Cortex of kidney (tissue), 1 donor: ENCODE measurements around the gene CYB561D1.

Experiments used
- DNase-seq: peaks from one replicate; lab custom pipeline; 2025; lab: John Stamatoyannopoulos, UW

The CYB561D1 gene

GRCh38 chr1:109481646-109482045 lies 12.2 kb upstream of the CYB561D1 start:
- DNase-seq = no peak

DNA sequence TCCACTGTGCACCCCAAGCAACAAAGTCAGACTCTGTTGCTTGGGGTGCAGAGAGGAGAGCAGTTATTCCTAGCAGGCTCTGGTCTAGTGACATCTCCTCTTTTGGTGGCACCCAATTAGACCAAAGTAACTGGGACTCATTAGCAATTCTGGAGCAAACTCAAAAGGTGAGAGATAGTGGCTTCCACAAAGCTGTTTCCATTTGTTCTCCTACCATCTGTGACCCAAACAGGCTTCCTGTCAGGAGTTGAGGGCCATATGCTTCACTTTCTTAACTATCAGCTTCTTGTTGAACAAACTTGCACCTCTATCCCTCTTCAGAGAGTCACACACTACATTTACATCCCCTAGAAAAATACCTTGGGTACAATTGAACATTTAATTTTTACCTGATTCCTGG lies 11.7 kb upstream of the CYB561D1 start:
- DNase-seq = no peak

- no peak for DNase-seq
Measured at GRCh38 chr1:109482791-109483671, 10.9 kb upstream of the CYB561D1 start.

DNA sequence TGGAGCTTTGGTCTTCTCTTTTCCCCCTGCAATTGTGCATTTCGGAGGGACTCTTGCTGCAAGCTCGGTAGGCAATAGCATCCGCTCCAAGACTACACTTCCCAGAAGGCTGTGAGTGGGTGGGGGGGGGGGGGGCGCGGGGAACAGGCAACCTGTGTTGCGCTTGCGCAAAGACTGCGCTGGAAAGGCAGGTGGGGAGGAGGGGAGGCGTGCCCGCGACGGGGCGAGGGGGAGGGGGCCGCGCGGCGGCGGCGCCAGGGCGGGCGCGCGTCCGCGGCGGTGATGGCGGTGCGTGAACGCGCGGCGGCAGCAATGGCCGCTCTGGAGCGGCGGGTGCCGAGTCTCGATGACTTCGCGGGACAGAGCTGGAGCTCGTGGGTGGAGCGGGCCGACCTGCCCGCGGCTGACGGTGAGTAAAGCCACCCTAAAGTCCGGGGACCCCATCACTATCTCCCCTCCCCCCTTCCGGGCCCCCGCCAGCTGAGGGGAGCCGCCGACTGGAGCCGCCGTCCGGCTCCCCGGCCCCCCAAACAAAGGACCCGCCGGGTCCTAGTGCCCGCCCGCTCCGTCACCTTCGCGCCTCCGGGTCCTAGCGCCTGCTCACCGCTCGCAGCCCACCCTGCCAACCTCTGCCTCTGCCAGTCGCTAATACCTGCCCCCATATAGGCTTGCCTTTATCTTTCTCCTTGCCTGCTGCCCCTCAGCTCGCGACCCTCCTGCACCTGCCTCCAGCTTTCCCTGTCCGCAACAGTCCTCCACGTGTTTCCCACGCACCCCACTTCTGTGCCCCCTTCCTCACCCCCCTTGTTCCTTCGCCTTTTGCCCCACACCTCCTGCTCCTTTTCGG lies 10.0 kb upstream of the CYB561D1 start, which contains the start of gene ATXN7L2:
Gene ATXN7L2, plus strand, starts transcription at position 234 of the 847 bp plus-strand sequence. Its CDS starts 49 bp downstream, at position 283.
- no peak for DNase-seq

DNA sequence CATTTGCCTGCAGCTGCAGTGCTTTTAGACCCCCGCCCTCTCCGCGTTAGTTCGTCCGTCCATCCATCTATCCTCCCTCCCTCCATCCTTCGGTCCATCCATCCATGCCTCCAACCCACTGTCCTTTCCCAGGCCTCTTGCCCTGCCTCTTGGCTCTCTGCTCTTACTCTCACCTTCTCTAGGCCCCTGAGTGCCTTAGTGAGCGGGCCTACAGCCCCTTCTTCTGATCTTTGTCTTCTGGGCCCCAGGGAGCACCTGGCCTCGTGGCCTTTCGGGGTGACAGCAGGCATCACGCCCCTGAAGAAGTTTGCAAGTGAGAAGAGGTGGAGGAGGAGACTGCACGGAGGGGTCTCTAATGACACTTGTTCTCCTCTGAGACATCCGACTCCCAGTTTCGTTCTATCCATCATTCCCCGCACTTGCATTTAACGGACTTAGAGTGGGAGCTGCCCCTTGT lies 9.3 kb upstream of the CYB561D1 start:
- DNase-seq = no peak

DNA sequence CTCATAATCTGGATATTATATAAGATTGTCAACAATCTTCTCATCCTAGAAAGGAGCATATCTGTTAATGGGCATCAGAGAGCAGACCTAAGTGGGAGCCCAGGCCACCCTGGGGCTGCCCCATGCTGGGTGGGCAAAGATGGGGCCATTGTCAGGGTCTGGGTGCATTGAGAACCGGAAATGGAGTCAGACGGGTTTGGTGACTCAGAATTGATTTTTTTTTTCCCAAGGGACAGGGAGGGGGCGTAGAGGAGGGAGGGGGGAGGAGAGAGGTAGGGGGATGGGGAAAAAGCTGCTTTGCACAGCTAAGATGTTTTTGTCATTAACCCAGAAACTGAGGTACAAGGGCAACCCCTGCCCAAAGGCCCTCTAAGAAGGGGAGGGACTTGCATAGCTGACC lies 8.9 kb upstream of the CYB561D1 start:
- no peak for DNase-seq

DNA sequence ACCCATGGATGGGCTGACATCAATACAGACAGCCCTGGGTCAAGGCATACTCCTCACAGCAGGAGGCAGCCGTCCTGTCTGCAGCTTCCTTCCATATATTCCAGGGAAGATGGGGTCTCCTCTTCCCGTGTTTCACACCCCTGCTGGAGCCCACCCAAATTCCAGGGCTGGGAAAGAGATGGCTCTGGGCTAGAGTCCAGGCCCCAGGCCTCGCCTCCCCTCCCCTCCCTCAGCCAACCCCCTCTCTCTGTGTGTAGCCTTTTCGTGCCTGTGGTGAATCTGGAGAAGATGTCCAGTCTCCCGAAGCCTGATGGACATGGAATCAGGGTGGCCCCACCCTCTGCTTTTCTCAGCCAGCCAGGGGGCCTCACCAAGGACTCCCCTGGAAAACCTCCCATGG lies 6.6 kb upstream of the CYB561D1 start:
- no peak for DNase-seq

DNA sequence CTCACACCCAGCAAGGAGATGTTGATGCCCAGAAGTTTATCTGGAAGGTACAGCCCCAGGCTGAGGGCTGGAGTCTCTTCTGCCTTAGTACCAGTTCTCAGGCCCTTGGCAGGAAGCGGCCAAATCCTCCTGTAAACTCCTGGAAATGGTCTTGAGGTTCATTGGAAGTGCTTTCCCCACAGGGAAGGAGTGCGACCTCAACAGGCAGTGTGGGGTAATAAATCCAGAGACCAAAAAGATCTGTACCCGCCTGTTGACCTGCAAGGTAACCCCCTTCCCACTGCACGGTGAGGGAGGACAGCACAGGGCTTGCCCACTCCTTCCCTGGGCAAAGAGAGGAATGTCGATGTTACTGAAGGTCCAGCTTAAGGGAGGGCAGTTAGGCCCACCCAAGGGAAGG lies 5.7 kb upstream of the CYB561D1 start:
- no peak for DNase-seq

GRCh38 chr1:109488696-109489095 lies 5.2 kb upstream of the CYB561D1 start:
- DNase-seq = no peak

DNA sequence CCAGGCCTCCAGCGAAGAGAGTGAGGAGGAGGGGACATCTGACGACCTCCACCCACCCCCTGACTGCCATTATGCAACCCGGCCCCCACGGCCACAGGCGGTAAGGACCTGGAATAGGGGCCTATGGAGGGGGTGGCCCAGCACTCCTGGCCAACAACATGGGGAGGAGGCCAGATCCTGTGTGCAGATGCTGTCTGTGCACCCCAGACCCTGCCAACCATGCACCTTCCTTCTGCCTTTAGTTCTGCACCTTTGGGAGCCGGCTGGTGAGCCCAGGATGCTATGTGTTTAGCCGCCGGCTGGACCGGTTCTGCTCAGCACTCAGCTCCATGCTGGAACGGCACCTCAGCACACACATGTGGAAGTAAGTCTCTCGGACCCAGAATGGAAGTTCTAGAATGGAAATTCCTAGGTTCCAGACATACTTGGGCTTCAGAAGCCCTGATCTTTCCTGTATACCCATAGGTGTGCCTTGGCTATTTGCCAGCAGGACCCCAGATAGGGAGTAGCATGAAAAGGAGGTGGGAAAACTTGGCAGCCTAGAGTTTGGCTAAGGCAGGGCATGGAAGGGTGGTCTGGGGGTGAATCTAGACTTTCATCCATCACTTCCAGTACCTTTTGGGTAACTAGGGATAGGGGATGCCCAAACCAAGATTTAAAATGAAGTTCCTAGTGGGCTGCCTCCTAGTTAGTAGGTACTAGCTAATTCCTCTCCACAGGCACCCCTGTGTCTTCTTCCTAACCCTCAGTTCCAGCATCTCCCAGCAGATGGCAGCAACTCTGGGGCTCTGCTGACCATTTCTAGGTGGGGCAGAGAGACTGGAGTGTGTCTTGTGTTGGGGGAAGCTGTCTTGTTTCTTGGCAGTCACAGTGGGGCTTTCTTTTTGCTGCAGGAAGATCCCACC lies 3.6 kb upstream of the CYB561D1 start:
- DNase-seq = no peak

- DNase-seq = no peak
Measured at GRCh38 chr1:109490934-109491302, 3.0 kb upstream of the CYB561D1 start.

DNA sequence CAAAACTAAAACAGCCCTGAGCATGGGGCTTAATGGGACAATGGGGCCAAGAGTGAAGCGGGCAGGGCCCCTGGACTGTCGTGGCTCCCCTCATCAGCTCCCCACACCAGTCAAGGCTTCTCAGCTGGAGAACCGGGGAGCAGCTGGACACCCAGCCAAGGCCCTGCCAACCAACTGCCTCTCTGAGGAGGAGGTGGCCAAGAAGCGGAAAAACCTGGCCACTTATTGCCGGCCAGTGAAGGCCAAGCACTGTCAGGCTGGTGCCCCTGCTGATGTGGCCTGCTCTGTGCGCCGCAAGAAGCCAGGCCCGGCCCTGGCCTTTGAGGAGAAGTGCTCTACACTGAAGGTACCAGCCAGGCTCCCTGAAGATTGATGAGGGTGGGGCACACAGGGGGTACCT lies 2.5 kb upstream of the CYB561D1 start:
- DNase-seq = no peak

GRCh38 chr1:109492779-109493178 lies 1.1 kb upstream of the CYB561D1 start:
- DNase-seq = no peak

DNA sequence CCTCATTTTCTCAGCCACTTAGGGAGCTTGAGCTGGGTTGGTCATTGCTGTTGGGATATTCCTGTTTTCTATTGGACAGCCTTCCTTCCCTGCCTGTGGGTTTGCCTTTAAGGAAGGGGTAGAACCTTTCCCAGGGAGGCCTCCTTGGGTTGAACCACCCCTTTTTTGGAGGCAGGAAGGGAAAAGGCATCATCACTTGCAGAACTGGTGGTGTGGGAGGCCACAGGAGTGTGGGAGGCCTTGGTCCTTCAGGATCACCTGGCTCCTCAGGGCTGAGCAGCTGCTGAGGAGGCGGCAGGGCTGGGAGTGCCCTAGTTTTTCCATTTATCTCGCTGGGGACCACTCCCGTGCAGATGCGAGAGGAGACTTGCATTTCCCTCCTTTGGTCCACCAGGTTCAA lies 667 bp upstream of the CYB561D1 start:
- DNase-seq = no peak

DNA sequence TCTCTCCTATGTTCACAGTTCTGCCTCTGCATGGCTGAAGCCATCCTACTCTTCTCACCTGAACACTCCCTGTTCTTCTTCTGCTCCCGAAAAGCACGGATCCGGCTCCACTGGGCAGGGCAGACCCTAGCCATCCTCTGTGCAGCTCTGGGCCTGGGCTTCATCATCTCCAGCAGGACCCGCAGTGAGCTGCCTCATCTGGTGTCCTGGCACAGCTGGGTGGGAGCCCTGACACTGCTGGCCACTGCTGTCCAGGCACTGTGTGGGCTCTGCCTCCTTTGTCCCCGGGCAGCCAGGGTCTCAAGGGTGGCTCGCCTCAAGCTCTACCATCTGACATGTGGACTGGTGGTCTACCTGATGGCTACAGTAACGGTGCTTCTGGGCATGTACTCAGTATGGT lies 1.8 kb downstream of the CYB561D1 start:
- DNase-seq = no peak

- DNase-seq = no peak
Measured at GRCh38 chr1:109497449-109498160, 3.7 kb downstream of the CYB561D1 start.

- DNase-seq = no peak
Measured at GRCh38 chr1:109498161-109498801, 4.4 kb downstream of the CYB561D1 start.

DNA sequence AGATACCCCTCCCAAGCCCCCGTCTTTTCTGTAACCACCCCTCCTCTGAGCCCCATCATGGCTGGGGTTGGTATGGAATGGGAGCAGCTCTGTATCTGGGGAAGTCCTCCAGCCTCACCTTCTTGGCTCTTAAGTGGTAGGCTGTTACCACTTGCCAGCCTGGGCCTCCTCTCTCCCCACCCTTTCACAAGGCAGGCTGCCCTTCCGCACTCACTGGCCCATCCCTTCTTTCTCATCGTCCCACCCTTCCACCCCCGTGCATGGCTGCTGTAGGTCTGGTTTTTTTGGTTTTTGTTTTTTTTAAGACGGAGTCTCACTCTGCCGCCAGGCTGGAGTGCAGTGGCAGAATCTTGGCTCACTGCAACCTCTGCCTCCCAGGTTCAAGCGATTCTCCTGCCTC lies 5.2 kb downstream of the CYB561D1 start:
- DNase-seq = no peak

GRCh38 chr1:109499661-109500536 lies 6.0 kb downstream of the CYB561D1 start:
- no peak for DNase-seq

- no peak for DNase-seq
Measured at GRCh38 chr1:109500941-109501381, 7.1 kb downstream of the CYB561D1 start.
